DND-41 (cell line): Measurements from ENCODE around the gene ZIC5.

Source experiments
- EZH2 ChIP-seq: IDR thresholded peaks from 3 replicates; pipeline ENCODE4 v1.6.1; 2012; ENCODE audit warnings: borderline replicate concordance, low read depth, mild to moderate bottlenecking, moderate library complexity, low read length, inconsistent platforms; ENCODE audit not compliant: severe bottlenecking
- TF ChIP-seq, protein P1 (sequence below): IDR thresholded peaks from 2 replicates; pipeline ENCODE4 v1.5.1; 2012; ENCODE audit warnings: borderline replicate concordance, low read length, moderate library complexity, mild to moderate bottlenecking; ENCODE audit not compliant: poor library complexity, severe bottlenecking; ENCODE audit errors: extremely low read depth

DNA sequence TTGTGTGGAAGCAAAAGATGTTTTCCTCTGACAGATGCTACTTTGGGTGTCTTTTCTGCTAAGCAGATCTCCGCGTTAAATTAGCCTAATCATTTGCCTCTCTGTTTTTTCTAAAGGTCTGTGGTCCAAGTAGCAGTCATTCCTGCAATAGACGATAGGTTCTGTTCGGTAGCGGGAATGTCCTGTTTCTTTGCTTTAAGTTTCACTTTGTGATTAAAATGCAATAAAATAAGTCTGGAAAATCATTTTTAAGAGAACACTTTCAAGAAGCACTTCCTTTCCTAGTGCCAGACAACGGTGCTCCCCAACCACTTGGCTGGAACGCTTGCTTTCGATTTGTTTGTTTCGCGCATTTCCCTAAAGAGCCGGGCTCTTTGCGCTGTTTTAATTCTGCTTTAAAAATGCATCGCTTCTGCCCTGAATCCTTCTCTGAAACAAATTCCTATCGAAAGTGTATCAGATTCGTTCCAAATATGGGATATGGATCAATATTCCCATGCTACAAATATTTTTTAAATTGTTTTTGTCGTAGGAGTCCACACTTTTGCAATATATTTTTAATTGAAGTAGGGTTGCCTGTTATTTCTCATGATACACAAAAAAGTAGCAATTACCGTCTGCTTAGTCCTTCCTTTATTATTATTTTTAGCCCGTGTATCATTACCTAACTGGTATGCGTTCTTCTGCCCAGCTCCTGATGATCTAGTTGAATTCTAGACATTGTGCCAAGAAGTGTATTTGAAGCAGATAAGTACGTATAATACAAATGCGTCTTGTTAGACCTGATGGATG lies 24.2 kb upstream of the ZIC5 start:
- TF ChIP-seq, protein P1, sequence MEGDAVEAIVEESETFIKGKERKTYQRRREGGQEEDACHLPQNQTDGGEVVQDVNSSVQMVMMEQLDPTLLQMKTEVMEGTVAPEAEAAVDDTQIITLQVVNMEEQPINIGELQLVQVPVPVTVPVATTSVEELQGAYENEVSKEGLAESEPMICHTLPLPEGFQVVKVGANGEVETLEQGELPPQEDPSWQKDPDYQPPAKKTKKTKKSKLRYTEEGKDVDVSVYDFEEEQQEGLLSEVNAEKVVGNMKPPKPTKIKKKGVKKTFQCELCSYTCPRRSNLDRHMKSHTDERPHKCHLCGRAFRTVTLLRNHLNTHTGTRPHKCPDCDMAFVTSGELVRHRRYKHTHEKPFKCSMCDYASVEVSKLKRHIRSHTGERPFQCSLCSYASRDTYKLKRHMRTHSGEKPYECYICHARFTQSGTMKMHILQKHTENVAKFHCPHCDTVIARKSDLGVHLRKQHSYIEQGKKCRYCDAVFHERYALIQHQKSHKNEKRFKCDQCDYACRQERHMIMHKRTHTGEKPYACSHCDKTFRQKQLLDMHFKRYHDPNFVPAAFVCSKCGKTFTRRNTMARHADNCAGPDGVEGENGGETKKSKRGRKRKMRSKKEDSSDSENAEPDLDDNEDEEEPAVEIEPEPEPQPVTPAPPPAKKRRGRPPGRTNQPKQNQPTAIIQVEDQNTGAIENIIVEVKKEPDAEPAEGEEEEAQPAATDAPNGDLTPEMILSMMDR, result no peak
- TF ChIP-seq EZH2, result no peak
